SK-N-SH treated with all-trans-retinoic acid at 6 μM for 48 hours (cell line): Measurements from ENCODE around the gene RSPH4A.

Experiments used
- ATAC-seq: fragments of 200-7000 bp; cut with Tn5 transposase; 3 replicates; pipeline ENCODE4 v1.9.1; 2020; ENCODE audit warnings: mild to moderate bottlenecking, moderate library complexity
- ARNTL ChIP-seq: fragments of 450-650 bp; formaldehyde crosslinking; IDR thresholded peaks from 2 replicates; pipeline ENCODE4 v1.5.0; 2020; ENCODE audit warnings: low read depth, mild to moderate bottlenecking, moderate library complexity, borderline replicate concordance
- BACH2 ChIP-seq: fragments of 250-450 bp; sonication (Bioruptor Pico); IDR thresholded peaks from 2 replicates; pipeline ENCODE4 v1.9.0; 2021; ENCODE audit warnings: mild to moderate bottlenecking, borderline replicate concordance
- CREB5 ChIP-seq: fragments of 250-450 bp; sonication (Bioruptor Pico); IDR thresholded peaks from 2 replicates; pipeline ENCODE4 v1.5.1; 2020; ENCODE audit warnings: low read depth, mild to moderate bottlenecking, moderate library complexity
- CSDC2 ChIP-seq: fragments of 250-450 bp; sonication (Bioruptor Pico); IDR thresholded peaks from 2 replicates; pipeline ENCODE4 v1.5.0; 2020; ENCODE audit warnings: mild to moderate bottlenecking, moderate library complexity
- CSRNP3 ChIP-seq: fragments of 250-450 bp; sonication (Bioruptor Pico); IDR thresholded peaks from 2 replicates; pipeline ENCODE4 v1.5.1; 2021; ENCODE audit warnings: mild to moderate bottlenecking, moderate library complexity
- ESRRG ChIP-seq: fragments of 250-450 bp; sonication (Bioruptor Pico); IDR thresholded peaks from 2 replicates; pipeline ENCODE4 v1.6.1; 2021; ENCODE audit warnings: mild to moderate bottlenecking
- GLIS3 ChIP-seq: fragments of 250-450 bp; sonication (Bioruptor Pico); IDR thresholded peaks from 2 replicates; pipeline ENCODE4 v1.5.0; 2020; ENCODE audit warnings: mild to moderate bottlenecking, moderate library complexity
- ISL1 ChIP-seq: fragments of 250-450 bp; sonication (Bioruptor Pico); IDR thresholded peaks from 2 replicates; pipeline ENCODE4 v2.1.2; 2022; ENCODE audit warnings: mild to moderate bottlenecking, moderate library complexity
- OSR1 ChIP-seq: fragments of 250-450 bp; sonication (Bioruptor Pico); IDR thresholded peaks from 2 replicates; pipeline ENCODE4 v1.8.0; 2022; ENCODE audit warnings: moderate library complexity, mild to moderate bottlenecking, inconsistent platforms
- POU6F1 ChIP-seq: fragments of 250-450 bp; sonication (Bioruptor Pico); IDR thresholded peaks from 2 replicates; pipeline ENCODE4 v1.8.0; 2021; ENCODE audit warnings: low read depth, mild to moderate bottlenecking, moderate library complexity, borderline replicate concordance
- SNAI2 ChIP-seq: fragments of 250-450 bp; sonication (Bioruptor Pico); IDR thresholded peaks from 2 replicates; pipeline ENCODE4 v1.5.0; 2020; ENCODE audit warnings: mild to moderate bottlenecking, moderate library complexity
- TCF4 ChIP-seq: fragments of 250-450 bp; sonication (Bioruptor Pico); IDR thresholded peaks from 2 replicates; pipeline ENCODE4 v1.8.0; 2021; ENCODE audit warnings: mild to moderate bottlenecking, moderate library complexity, borderline replicate concordance
- TOX ChIP-seq: fragments of 250-450 bp; sonication (Bioruptor Pico); IDR thresholded peaks from 2 replicates; pipeline ENCODE4 v1.8.0; 2021; ENCODE audit warnings: mild to moderate bottlenecking, moderate library complexity, borderline replicate concordance
- ZC3H10 ChIP-seq: fragments of 250-450 bp; sonication (Bioruptor Pico); IDR thresholded peaks from 2 replicates; pipeline ENCODE4 v1.5.1; 2021; ENCODE audit warnings: mild to moderate bottlenecking, moderate library complexity
- ZFP3 ChIP-seq: fragments of 250-450 bp; sonication (Bioruptor Pico); IDR thresholded peaks from 2 replicates; pipeline ENCODE4 v1.5.0; 2020; ENCODE audit warnings: mild to moderate bottlenecking, moderate library complexity
- ZFP30 ChIP-seq: fragments of 450-650 bp; formaldehyde crosslinking; IDR thresholded peaks from 2 replicates; pipeline ENCODE4 v1.5.0; 2022; ENCODE audit warnings: mild to moderate bottlenecking, moderate library complexity
- ZNF565 ChIP-seq: fragments of 450-650 bp; formaldehyde crosslinking; conservative IDR thresholded peaks from 2 replicates; pipeline ENCODE4 v1.5.0; 2020; ENCODE audit warnings: low read depth, mild to moderate bottlenecking, moderate library complexity
- ZNF70 ChIP-seq: fragments of 450-650 bp; formaldehyde crosslinking; IDR thresholded peaks from 2 replicates; pipeline ENCODE4 v1.5.0; 2020; ENCODE audit warnings: mild to moderate bottlenecking, moderate library complexity
- ZNF8 ChIP-seq: fragments of 450-650 bp; formaldehyde crosslinking; IDR thresholded peaks from 2 replicates; pipeline ENCODE4 v1.5.0; 2020; ENCODE audit warnings: mild to moderate bottlenecking, moderate library complexity
- TF ChIP-seq, protein P1 (sequence below): fragments of 250-450 bp; sonication (Bioruptor Pico); IDR thresholded peaks from 2 replicates; pipeline ENCODE4 v1.5.0; 2020; ENCODE audit warnings: mild to moderate bottlenecking, moderate library complexity

RSPH4A gene

DNA sequence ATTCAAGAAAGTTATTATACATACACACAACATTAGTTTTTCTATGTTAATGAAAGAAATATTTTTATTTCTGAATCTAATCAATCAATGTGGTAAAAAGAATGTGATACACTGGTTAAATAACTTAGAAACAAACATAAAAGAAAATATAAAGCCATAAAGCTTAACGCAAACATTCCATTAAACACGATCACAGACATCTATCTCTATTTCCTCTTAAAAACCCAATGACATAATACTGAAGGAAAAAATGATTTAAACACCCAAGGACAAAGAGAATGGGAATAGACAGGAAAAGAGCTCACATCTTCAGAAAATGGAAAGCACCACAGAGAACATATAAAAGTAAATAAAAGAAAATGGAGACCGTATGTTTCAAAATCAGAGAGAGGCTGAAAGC, 32.9 kb downstream of the RSPH4A start (continued):
- no peak for TF ChIP-seq TOX (CRISPR knock-in tag)
- no peak for TF ChIP-seq SNAI2
- no peak for TF ChIP-seq ZNF70

- TF ChIP-seq SNAI2 (no peak), ZNF565 (CRISPR knock-in tag) (no peak), POU6F1 (CRISPR knock-in tag) (no peak), BACH2 (no peak), ISL1 (CRISPR knock-in tag) (no peak), OSR1 (CRISPR knock-in tag) (no peak), ESRRG (no peak), TCF4 (CRISPR knock-in tag) (no peak), ARNTL (CRISPR knock-in tag) (no peak), CSRNP3 (CRISPR knock-in tag) (no peak), ZFP30 (CRISPR knock-in tag) (no peak)
- TF ChIP-seq, protein P1, sequence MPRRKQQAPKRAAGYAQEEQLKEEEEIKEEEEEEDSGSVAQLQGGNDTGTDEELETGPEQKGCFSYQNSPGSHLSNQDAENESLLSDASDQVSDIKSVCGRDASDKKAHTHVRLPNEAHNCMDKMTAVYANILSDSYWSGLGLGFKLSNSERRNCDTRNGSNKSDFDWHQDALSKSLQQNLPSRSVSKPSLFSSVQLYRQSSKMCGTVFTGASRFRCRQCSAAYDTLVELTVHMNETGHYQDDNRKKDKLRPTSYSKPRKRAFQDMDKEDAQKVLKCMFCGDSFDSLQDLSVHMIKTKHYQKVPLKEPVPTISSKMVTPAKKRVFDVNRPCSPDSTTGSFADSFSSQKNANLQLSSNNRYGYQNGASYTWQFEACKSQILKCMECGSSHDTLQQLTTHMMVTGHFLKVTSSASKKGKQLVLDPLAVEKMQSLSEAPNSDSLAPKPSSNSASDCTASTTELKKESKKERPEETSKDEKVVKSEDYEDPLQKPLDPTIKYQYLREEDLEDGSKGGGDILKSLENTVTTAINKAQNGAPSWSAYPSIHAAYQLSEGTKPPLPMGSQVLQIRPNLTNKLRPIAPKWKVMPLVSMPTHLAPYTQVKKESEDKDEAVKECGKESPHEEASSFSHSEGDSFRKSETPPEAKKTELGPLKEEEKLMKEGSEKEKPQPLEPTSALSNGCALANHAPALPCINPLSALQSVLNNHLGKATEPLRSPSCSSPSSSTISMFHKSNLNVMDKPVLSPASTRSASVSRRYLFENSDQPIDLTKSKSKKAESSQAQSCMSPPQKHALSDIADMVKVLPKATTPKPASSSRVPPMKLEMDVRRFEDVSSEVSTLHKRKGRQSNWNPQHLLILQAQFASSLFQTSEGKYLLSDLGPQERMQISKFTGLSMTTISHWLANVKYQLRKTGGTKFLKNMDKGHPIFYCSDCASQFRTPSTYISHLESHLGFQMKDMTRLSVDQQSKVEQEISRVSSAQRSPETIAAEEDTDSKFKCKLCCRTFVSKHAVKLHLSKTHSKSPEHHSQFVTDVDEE (CRISPR knock-in tag): no peak
- no peak for ATAC-seq
Measured at GRCh38 chr6:116651916-116652315, 35.6 kb downstream of the RSPH4A start.

GRCh38 chr6:116661594-116661993, 45.3 kb downstream of the RSPH4A start:
- no peak for ATAC-seq
- TF ChIP-seq ZC3H10 (CRISPR knock-in tag) (no peak), CSDC2 (CRISPR knock-in tag) (no peak), ESRRG (no peak), CSRNP3 (CRISPR knock-in tag) (no peak), BACH2 (no peak), GLIS3 (CRISPR knock-in tag) (no peak), ARNTL (CRISPR knock-in tag) (no peak), ZFP30 (CRISPR knock-in tag) (no peak), CREB5 (CRISPR knock-in tag) (no peak), TCF4 (CRISPR knock-in tag) (no peak), TOX (CRISPR knock-in tag) (no peak), ZNF8 (CRISPR knock-in tag) (no peak), ZFP3 (no peak), ZNF70 (no peak), SNAI2 (no peak)
- TF ChIP-seq, protein P1 (CRISPR knock-in tag): no peak
